GM11168 (cell line): ENCODE results near the gene CCDC14.
"Not testable (repeated sequence)": the region's sequence is repeated elsewhere in the genome, so short reads cannot be mapped to it uniquely, and the experiment has no call there.

Source experiments
- in situ Hi-C: fragments of 300-500 bp; cut with MboI; formaldehyde crosslinking; loops from one replicate; pipeline ENCODE4 v1.12.0; 2022; ENCODE audit warnings: low sequenced_read_pairs; ENCODE audit not compliant: unreplicated experiment

CCDC14 gene

DNA sequence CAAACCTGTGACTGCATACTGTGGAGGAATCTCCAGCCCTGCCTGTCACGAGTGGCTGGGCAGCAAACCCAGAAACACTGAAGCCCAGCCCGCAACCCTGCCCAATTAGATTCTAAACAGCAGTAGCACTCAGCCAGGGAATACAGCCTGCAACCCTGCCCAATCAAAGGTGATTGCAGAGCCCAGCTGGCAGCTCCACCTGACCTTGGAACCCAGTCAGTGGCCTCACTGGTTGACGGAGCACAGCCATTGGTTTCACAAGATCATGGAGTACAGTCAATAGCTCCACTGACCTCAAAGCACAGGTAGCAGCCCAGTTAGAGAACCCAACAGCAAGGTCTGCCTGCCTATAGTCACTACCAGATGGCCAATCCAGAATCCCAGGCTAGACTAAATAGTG is 41.7 kb downstream of the CCDC14 start:
- in situ Hi-C loops, result no loop called here

DNA sequence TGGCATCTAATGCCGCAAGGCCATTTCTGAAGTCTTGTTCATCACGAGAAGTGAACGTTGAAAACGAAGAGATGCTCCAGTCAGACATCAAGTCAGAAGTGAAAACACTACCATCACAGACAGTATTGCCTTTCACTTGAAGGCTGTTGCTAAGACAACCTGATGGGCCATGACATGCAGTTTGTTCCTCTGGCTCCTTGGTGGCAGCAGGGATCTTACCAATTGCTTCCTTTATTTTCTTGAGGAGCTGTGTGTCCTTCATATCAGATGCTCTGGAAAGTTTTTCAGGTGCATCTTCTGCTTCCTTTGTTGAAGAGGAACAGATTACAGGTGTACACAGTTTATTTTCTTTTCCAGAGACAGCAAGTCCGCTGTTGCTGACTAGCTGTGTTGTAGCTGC is 46.2 kb downstream of the CCDC14 start:
- in situ Hi-C loops, result no loop called here

DNA sequence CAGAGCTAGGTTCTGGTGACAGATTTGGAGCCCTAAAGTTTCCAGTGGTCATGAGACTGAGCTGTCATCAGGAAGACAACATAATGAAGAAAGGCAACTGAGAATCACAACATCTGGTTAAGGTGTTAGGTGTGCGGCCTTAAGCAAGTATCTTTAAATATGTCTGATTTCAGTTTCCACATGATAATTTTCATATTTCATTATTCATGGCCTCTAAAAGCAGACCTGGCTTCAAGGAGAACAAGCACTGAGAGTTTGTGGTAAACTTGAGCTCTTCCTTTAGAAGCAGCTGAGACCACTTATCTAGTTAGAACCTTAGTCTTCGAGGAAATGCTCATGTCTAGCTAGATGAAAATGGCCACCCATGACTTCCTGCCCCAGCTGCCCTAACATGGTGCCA is 51.2 kb downstream of the CCDC14 start:
- in situ Hi-C loops, result no loop called here

DNA sequence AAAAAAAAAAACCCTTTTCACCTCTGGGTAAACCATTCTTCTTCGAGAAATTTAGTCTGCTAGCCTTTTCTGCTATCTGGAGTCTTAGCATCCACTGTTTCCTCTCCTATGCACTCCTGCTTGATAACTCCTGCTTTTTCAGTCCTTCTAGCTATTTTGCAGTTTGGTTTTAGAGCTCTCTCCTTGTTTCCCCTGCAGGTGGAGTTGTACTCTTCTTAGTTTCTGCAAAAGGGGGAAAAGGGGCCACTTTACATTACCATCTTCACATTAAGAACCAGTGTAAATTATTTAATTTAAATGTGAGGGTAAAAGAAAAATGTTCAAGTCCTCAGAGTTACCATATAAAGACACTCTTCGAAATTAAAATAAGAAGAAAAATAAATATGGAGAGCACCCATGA is 53.3 kb downstream of the CCDC14 start:
- in situ Hi-C loops, result no loop called here

DNA sequence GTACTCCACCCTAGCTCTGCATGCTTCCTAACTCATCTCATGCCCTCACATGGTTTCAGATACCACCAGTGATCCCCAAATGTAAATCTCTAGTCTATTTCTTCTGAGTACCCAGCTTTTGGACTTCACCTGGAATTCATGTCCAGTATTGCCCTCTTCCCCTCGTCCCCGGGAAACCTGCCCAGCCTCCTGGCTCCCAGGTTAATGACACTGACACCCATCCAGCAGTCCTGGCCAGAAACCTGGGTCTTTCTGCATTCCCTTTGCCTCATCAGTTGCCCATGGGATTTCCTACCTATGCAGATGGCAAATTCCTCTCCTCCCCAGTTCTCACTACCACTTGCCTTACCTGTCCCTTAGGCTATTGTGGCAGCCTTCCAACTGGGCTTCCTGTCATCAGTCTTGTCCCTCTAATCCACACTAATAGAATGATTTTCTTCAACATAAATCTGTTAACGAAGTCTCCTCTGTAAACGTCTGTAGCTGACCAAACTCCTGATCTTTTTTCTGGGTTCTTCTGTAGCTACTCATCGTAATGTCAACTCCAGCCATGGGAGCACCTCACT is 61.6 kb downstream of the CCDC14 start:
- in situ Hi-C loops, result no loop called here

DNA sequence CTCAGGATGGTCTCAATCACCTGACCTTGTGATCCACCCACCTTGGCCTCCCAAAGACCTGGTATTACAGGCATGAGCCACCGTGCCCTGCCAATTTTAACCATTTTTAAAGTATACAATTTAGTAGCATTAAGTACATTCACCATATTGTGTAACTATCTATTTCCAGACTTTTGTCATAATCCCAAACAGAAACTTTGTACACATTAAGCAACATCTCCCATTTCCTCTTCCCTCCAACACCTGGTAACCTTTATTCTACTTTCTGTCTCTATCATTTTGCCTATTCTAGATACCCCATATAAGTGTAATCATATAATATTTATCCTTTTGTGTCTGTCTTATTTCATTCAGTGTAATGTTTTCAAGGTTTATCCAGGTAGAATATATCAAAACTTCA is 68.0 kb downstream of the CCDC14 start:
- in situ Hi-C loops, result no loop called here

DNA sequence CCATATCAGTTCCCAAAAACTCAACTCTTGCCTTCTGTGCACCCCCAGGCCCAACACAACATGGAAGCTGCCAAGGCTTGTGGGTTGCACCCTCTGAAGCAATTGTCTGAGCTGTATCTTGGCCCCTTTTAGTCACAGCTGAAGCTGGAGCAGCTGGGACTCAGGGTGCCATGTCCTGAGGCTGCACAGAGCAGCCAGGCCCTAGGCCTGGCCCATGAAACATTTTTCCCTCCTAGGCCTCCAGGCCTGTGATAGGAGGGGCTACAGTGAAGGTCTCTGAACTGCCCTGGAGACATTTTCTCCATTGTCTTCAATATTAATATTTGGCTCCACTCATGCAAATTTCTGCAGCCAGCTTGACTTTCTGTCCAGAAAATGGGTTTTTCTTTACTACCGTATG is 68.8 kb downstream of the CCDC14 start:
- in situ Hi-C loops, result no loop called here

DNA sequence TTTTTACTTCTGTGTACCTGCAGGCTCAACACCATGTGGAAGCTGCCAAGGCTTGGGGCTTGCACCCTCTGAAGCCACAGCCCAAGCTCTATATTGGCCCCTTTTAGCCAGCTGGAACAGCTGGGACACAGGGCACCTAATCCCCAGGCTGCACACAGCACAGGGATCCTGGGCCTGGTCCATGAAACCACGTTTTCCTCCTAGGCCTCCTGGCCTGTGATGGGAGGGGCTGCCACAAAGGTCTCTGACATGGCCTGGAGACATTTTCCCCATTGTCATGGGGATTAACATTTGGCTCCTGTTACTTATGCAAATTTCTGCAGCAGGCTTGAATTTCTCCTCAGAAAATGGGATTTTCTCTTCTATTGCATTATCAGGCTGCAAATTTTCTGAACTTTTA is 70.0 kb downstream of the CCDC14 start:
- in situ Hi-C loops, result not testable (repeated sequence)

DNA sequence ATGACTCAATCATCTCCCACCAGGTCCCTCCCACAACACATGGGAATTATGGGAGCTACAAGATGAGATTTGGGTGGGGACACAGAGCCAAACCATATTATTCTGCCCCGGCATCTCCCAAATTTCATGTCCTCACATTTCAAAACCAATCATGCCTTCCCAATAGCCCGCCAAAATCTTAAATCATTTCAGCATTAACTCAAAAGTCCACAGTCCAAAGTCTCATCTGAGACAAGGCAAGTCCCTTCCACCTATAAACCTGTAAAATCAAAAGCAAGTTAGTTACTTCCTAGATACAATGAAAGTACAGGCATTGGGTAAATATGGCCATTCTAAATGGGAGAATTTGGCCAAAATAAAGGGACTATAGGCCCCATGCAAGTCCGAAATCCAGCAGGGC is 70.9 kb downstream of the CCDC14 start:
- in situ Hi-C loops, result not testable (repeated sequence)

DNA sequence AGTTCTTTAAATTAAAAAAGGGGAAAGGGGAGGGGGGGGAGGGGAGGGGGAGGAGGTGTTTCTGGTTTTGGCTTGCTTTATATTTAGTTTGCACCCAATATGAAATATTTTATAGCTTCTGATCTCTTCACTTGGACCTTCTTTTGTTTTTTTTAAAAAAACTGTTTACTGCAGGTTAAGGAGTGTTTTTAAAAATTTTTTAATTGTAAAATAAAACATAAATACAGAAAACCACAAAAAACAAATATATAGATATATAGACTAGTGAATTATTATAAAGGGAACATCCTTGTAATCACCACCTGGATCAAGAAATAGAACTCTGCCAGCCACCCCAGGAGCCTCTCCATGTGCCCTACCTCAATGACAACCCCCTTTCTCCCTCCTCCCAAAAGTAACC is 76.0 kb downstream of the CCDC14 start:
- in situ Hi-C loops, result no loop called here

DNA sequence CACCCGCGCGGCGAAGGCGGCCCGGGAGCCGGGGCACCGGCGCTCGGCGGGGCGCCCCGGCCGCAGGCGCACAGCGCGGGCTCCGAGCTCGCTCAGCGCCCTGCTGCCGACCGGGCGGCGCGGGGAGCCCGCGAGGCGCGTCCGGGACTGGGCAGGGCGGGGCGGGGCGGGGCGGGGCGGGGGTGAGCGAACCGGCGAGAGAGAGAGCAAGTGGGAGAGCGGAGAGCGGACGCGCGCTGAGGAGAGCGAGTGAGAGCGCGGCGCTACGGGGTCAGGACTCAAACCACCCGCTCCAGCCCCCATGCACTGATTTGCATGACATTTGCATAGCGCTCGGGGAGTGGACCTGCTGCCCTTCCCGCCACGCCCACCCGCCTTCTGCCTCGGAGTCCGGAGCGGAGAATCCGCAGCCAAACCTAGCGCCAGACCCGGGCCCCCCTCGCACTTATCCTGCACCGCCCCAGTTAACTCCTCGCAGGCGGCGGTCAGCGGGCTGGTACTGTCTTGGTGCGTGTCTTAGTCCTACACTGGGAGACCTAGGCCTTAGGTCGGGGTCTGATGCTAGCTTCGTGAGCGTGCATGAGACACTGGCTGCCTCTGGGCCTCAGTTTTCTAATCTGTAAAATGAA is 76.7 kb downstream of the CCDC14 start, which contains the start of gene MYLK:
Gene MYLK, minus strand, starts transcription at position 130 of the 629 bp plus-strand sequence. CDS start 90,491 bp downstream, outside the sequence.
- in situ Hi-C loops, result no loop called here

DNA sequence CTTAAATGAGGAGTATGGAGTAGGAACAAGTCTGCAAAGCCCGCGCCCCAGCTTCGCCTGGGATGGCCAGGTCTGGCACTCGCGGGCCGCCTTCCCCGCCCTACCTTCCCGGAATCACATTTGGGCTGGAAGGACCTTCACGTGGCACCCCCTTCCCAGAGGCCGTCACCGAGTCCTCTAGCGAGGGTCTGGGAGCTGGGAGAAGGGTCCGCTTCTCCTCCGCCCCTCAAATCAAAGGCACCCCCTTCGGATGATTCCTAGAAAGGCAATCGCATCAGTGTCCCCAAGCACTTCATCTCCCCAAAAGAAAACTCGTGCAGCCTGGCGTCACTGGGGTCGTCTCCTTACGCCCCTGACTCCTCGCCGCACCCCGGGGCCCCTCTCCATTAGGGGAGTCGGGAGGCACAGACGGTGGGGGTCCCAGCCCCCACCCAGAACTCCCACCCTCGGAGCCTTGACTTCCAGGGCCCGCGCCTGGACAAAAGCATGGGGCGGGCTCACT is 77.3 kb downstream of the CCDC14 start:
- in situ Hi-C loops, result no loop called here

DNA sequence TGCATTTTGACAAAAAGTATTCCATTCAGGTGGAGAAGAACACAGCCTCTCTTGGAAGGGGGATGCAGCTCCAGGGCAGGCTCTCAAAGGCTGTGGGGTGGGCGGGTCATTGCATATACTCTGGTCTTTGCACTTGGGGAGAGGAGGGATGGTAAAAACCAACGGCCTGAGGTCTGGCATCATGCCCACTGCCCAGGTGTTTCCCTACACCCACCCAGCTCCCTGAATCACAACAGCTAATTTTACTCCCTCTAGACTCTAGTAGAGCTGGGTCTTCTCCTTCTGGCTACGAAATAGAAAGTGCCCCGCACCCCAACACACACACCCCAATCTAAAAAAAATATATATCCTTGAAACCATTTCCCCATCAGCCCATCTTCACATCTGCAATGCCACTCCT is 77.9 kb downstream of the CCDC14 start:
- in situ Hi-C loops, result no loop called here

DNA sequence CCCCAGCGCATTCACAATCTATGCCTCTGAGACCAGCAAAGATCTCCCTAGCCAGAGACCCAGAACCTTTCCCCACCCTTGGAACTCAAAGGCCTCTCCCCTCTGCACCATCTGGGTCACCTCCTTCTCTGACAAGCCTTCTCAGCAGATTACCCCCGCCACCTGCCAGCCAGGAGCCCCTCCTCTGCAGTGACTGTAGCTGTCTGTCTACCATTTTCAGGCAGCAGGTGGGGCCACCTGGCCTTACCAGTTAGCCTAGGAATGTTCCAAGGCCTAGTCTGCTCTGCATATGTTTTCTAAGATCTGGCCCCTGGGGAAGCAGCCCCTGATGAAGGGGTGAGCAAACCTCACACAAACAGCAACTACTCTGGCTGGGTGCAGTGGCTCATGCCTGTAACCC is 79.3 kb downstream of the CCDC14 start:
- in situ Hi-C loops, result no loop called here

DNA sequence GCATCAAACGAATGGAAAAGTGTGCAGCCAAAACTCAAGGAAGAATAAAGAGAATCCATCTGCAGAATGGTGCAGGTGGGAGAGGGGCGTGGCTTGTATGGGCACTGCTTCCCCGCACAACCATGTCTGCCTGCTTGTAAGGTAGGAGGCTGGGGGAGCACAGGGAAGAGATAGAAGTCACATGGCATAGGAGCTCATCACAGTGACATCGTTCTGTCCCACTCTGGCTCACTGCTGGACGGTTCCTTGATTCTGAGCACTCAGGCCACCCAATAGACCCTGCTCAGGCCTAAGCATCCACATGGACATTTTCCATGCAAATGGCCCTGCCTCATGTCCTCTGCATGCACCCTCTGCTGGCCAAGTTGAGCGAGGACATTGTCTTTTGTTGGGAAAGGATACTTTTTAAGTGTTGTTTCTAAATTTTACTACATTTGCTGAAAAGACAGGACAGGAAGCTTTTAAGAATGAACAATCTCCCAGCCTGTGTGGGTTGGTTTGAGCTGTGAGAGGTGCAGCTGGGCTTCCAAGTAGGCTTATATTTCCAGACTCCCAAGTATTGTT is 79.9 kb downstream of the CCDC14 start:
- in situ Hi-C loops, result no loop called here

DNA sequence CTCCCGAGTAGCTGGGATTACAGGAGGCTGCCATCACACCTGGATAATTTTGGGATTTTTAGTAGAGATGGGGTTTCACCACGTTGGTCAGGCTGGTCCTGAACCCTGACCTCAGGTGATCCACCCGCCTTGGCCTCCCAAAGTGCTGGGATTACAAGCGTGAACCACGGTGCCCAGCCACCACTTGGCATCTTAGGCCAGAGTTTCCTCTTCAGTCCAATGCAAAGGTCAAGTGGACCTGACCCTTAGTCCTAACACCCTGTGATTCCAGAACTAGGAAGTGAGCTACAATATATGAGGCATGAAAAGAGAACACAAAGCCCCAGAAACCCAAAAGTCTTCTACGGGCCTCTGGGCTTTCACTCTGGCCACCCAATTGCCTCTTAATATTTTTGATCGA is 82.2 kb downstream of the CCDC14 start:
- in situ Hi-C loops, result no loop called here

DNA sequence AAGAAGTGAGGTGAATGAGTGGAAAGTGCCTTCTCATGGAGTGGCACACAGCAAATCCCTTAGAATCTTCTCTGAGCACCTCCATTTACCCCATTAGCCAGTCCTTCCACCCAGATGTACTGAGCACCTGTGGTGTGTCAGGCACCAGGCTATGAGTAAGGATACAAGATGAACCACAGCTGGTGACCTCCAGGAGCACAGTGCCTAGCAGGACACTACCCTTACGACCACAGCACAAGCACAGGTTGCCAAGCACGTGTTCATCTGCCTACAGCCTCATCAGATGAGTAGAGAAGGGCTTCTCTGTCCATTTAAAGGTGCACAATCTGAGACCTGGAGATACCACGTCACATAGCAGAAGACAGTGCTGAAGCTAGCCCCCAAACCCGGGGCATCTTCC is 83.1 kb downstream of the CCDC14 start:
- in situ Hi-C loops, result no loop called here

DNA sequence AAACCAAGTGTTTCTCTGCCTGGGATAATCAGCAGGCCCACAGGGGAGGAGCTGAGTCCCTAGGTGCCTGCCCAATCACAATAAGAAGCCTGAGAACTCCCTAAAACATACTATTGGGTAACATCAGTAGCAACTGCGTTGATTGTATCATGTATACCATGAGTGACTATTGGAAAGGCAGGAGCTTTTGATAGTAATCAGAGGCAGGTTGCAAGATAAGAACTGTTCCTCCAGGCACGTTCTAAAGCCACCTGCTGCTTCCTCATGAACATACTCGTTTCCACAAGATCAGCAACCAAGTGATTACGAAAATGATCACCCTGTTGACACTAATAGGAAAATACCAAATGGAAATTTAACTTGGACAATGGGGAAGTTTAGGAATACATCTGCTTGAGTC is 83.6 kb downstream of the CCDC14 start:
- in situ Hi-C loops, result no loop called here

DNA sequence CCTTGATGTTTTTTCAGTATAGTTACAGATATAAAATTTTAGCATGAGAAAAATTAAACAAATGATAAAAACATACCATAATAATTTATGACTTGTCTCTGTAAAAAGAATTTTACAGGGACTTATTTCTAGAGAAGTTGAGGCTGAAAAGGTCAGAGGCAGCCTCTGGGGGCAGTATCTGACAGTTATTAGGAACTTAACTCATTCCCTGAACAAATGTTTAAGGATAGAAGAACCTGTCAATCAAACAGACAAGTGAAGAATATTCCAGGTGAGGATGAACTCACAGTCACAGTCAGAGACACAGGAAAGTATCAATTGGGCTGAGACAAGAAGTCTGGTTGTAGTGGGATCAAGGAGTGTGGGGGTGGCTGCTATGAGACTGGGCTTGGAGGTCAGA is 84.2 kb downstream of the CCDC14 start:
- in situ Hi-C loops, result no loop called here

DNA sequence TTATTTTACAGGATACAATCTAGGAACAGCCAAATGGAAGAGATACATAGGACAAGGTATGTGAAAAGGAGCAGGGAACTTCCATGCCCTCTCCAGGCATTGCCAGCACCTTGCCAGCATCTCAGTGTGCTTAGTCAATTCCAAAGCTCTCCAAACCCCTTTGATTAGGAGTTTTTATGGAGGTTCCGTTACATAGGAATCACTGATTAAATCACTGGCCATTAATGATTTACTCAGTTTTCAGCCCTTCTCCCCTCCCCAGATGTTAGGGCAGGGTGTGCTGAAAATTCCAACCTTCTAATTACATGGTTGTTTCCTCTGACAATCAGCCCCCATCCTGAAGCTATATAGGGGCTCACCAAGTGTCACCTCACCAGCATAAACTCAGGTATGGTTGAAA is 88.4 kb downstream of the CCDC14 start:
- in situ Hi-C loops, result no loop called here

DNA sequence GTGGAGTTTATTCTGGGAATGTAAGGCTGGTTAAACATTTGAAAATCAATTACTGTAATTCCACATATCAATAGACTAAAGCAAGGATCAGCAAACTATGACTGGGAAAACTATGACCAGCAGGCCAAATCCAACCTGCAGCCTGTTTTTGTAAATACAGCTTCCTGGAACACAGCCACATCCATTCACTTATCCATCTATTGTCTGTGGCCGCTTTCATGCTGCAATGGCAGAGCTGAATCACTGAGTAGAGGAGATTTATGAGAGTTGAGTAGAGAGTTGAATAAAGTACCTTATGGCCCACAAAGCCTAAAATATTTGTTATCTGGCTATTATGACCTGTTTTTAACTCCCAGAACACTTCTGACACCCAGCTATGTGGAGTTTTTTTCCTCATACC is 89.1 kb downstream of the CCDC14 start:
- in situ Hi-C loops, result no loop called here

DNA sequence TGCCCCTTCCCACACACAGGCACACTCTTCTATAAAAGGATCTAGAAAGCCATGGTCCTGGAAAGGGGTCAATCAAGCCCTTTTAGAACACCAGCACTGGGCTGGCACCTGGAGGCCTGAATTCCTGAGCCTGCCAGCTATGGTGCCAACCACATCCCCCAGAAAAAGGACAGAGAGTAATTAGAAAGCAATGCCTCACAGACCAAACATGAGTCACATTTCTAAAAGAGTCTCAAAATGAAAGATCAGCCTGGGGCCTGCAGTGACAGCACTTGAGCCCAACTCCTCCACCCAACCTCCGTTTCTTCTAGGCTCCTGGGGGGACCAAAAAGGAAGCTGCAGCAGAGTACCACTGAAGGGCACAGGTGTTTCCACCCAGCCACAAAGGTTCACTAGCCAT is 91.0 kb downstream of the CCDC14 start:
- in situ Hi-C loops, result no loop called here
